Measurements from ENCODE around the gene MYOZ2. TPM values are rescaled to one million over a fixed set of nuclear protein-coding genes. Genes with fewer than 3 reads are reported as not detected.
A peak's percentile ranks its signal among the peaks of the same experiment; 100 is the strongest.

The MYOZ2 gene
- total and polyA plus RNA-seq, 2 donors from 2014 or later, result 0.19 to 0.77 TPM

DNA sequence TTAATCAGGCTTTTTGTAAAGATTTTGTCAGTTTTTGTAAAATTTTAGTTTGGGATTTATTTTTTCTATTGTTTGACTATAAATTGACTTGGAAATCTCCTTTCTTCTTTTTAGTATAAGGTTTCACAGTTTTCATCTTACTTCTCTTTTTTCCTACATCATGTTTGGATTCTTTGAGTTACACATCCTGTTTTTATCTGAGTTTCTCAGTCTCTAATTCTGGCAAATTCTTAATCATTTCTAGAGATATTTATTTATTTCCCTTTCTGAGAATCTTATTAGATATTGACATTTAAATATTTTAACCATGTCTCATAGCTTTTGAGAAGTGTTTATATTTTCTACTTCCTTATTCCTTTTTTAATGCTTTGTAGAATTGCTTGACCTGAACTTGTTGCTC lies 97.6 kb downstream of the MYOZ2 start:
- FAIRE-seq, result peak; percentile 73
- intact Hi-C loops (cut with DNase I), result no loop called here
- DNase-seq, result no peak
- no peak for TF ChIP-seq CTCF (IDR thresholded peaks at IDR 0.05; ENCODE audit: borderline replicate concordance, extremely low read depth, insufficient read depth)
- H3K27ac ChIP-seq (ENCODE audit: low read depth in 2 of 2, low read length in 2 of 2), result no peak overlapping the region
- peaks cover 0 to 6% (median 0%) of the 10 kb centered on the region in 3 donors for H3K36me3 ChIP-seq (ENCODE audit: control insufficient read depth in 2 of 3, insufficient read depth in 3 of 3, low read length in 3 of 3)
- no peaks in the 10 kb centered on the region for H3K9me3 ChIP-seq (ENCODE audit: control insufficient read depth in 2 of 3, insufficient read depth in 1 of 3, low read length in 3 of 3)
- peaks cover 0 to 7% (median 4%) of the 10 kb centered on the region in 3 donors for H3K4me1 ChIP-seq (ENCODE audit: control insufficient read depth in 2 of 3, insufficient read depth in 2 of 3, low read depth in 1 of 3, low read length in 3 of 3)
- no peaks in the 10 kb centered on the region for H3K27me3 ChIP-seq (ENCODE audit: control insufficient read depth, insufficient read depth, low read length)
- no peak overlapping the region for H3K4me3 ChIP-seq (ENCODE audit: low read length in 3 of 3)
- H3K9ac ChIP-seq (ENCODE audit: low read length in 3 of 3), result no peak overlapping the region

GRCh38 chr4:119233750-119234149 lies 98.1 kb downstream of the MYOZ2 start:
- no peaks in the 10 kb centered on the region for H3K27me3 ChIP-seq (ENCODE audit: control insufficient read depth, insufficient read depth, low read length)
- no peaks in the 10 kb centered on the region for H3K9me3 ChIP-seq (ENCODE audit: control insufficient read depth in 2 of 3, insufficient read depth in 1 of 3, low read length in 3 of 3)
- peaks cover 0 to 7% (median 4%) of the 10 kb centered on the region in 3 donors for H3K4me1 ChIP-seq (ENCODE audit: control insufficient read depth in 2 of 3, insufficient read depth in 2 of 3, low read depth in 1 of 3, low read length in 3 of 3)
- DNase-seq, result no peak
- no peak for FAIRE-seq
- intact Hi-C loops (cut with DNase I), result no loop called here
- peaks cover 0 to 6% (median 0%) of the 10 kb centered on the region in 3 donors for H3K36me3 ChIP-seq (ENCODE audit: control insufficient read depth in 2 of 3, insufficient read depth in 3 of 3, low read length in 3 of 3)
- H3K9ac ChIP-seq (ENCODE audit: low read length in 3 of 3), result no peak overlapping the region
- no peak overlapping the region for H3K4me3 ChIP-seq (ENCODE audit: low read length in 3 of 3)
- TF ChIP-seq CTCF (IDR thresholded peaks at IDR 0.05; ENCODE audit: borderline replicate concordance, extremely low read depth, insufficient read depth), result no peak
- H3K27ac ChIP-seq (ENCODE audit: low read depth in 2 of 2, low read length in 2 of 2), result no peak overlapping the region

DNA sequence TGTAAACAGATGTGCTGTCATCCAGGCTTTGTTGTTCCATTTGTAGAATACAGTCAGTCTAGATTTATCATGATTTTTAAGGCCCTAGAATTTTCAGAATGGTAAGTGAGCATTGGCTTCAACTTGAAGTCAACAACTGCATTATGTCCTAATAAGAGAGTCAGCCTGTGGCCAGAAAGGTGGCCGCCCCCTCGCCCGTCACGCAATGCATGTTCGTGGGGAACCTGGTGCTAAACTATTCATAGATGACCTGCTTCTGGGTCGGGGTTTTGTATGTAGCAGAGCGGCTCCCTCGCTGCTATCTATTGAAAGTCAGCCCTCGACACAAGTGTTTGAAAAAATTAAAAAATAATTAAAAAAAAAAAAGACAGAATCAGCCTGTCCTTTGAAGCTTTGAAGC lies 101.6 kb downstream of the MYOZ2 start:
- Histone ChIP-seq H3K9me3 (ENCODE audit: control insufficient read depth in 2 of 3, insufficient read depth in 1 of 3, low read length in 3 of 3) (no peaks in the 10 kb centered on the region), H3K9ac (ENCODE audit: low read length in 3 of 3) (no peak overlapping the region), H3K4me3 (ENCODE audit: low read length in 3 of 3) (no peak overlapping the region), H3K27ac (ENCODE audit: low read depth in 2 of 2, low read length in 2 of 2) (no peak overlapping the region), H3K36me3 (ENCODE audit: control insufficient read depth in 2 of 3, insufficient read depth in 3 of 3, low read length in 3 of 3) (peaks cover 0 to 11% (median 3%) of the 10 kb centered on the region in 3 donors), H3K27me3 (ENCODE audit: control insufficient read depth, insufficient read depth, low read length) (no peaks in the 10 kb centered on the region), H3K4me1 (ENCODE audit: control insufficient read depth in 2 of 3, insufficient read depth in 2 of 3, low read depth in 1 of 3, low read length in 3 of 3) (peaks cover 0 to 7% (median 4%) of the 10 kb centered on the region in 3 donors)
- no peak for TF ChIP-seq CTCF (IDR thresholded peaks at IDR 0.05; ENCODE audit: borderline replicate concordance, extremely low read depth, insufficient read depth)
- intact Hi-C loops (cut with DNase I), result no loop called here
- FAIRE-seq, result no peak
- DNase-seq, result no peak

Other genes with a start within 250 kb of the MYOZ2 start
- 56.5 TPM for gene SYNPO2, start 247.0 kb upstream of the MYOZ2 start, total RNA-seq
- gene SYNPO2, start 247.0 kb upstream of the MYOZ2 start, polyA plus RNA-seq (ENCODE audit: insufficient read depth, low read depth, low replicate concordance), result 7.5 TPM
- gene USP53, start 76.9 kb downstream of the MYOZ2 start, total RNA-seq, result 59.9 TPM
- 8.4 TPM for gene USP53, start 76.9 kb downstream of the MYOZ2 start, polyA plus RNA-seq (ENCODE audit: insufficient read depth, low read depth, low replicate concordance)
- gene FABP2, start 186.3 kb downstream of the MYOZ2 start, total RNA-seq, result not detected
- not detected for gene FABP2, start 186.3 kb downstream of the MYOZ2 start, polyA plus RNA-seq (ENCODE audit: insufficient read depth, low read depth, low replicate concordance)